OCI-LY1 (cell line): ENCODE measurements around the gene DNTT.

Source experiments
- H2AFZ ChIP-seq: fragments of 200-600 bp; sonication (generic), shearing (Covaris generic); 2 replicates; pipeline ENCODE4 v1.6.0; 2014; ENCODE audit warnings: antibody characterized with exemption, mild to moderate bottlenecking, low read length
- H3F3A ChIP-seq: fragments of 200-600 bp; sonication (generic), shearing (Covaris generic); 2 replicates; pipeline ENCODE4 v1.6.0; 2014; ENCODE audit warnings: mild to moderate bottlenecking, antibody characterized with exemption, low read length, moderate library complexity; ENCODE audit not compliant: insufficient read depth
- H3K27ac ChIP-seq: fragments of 200-600 bp; sonication (generic); 2 replicates; pipeline ENCODE4 v1.5.1; 2014; ENCODE audit warnings: low read length, mixed run types, mild to moderate bottlenecking, low read depth; ENCODE audit not compliant: poor library complexity, severe bottlenecking
- H3K27me3 ChIP-seq: fragments of 200-600 bp; sonication (generic); 2 replicates; pipeline ENCODE4 v1.6.0; 2014; ENCODE audit warnings: antibody characterized with exemption, mild to moderate bottlenecking, low read length, moderate library complexity; ENCODE audit not compliant: insufficient read depth
- H3K36me3 ChIP-seq: fragments of 200-600 bp; sonication (generic); 2 replicates; pipeline ENCODE4 v1.6.1; 2014; ENCODE audit warnings: mild to moderate bottlenecking, antibody characterized with exemption, low read length, moderate library complexity, mixed read lengths; ENCODE audit not compliant: insufficient read depth
- H3K4me1 ChIP-seq: fragments of 200-600 bp; sonication (generic); 2 replicates; pipeline ENCODE4 v1.5.1; 2014; ENCODE audit warnings: mild to moderate bottlenecking, low read length, moderate library complexity; ENCODE audit not compliant: insufficient read depth, severe bottlenecking
- H3K4me2 ChIP-seq: fragments of 200-600 bp; sonication (generic), shearing (Covaris generic); 2 replicates; pipeline ENCODE4 v1.6.1; 2014; ENCODE audit warnings: low read length
- H3K4me3 ChIP-seq: fragments of 200-600 bp; sonication (generic); 2 replicates; pipeline ENCODE4 v1.5.1; 2014; ENCODE audit warnings: low read length, low read depth, mild to moderate bottlenecking, mixed read lengths; ENCODE audit not compliant: poor library complexity, severe bottlenecking
- H3K79me2 ChIP-seq: fragments of 200-600 bp; shearing (Covaris generic); 2 replicates; pipeline ENCODE4 v1.6.1; 2016; ENCODE audit warnings: mixed run types, low read length, mixed read lengths; ENCODE audit not compliant: insufficient read depth
- H3K9ac ChIP-seq: fragments of 200-600 bp; sonication (generic), shearing (Covaris generic); 2 replicates; pipeline ENCODE4 v1.6.1; 2014; ENCODE audit warnings: mild to moderate bottlenecking, low read length, mixed read lengths
- H3K9me2 ChIP-seq: fragments of 200-600 bp; sonication (generic), shearing (Covaris generic); 2 replicates; pipeline ENCODE4 v1.6.1; 2014; ENCODE audit warnings: low read depth, mild to moderate bottlenecking, low read length, mixed read lengths
- H3K9me3 ChIP-seq: fragments of 200-600 bp; shearing (Covaris generic); 2 replicates; pipeline ENCODE4 v1.6.1; 2014; ENCODE audit warnings: low read length, mixed read lengths
- H4K20me1 ChIP-seq: fragments of 200-600 bp; sonication (generic), shearing (Covaris generic); 2 replicates; pipeline ENCODE4 v1.6.0; 2016; ENCODE audit warnings: mild to moderate bottlenecking, low read length; ENCODE audit not compliant: insufficient read depth
- EZH2 ChIP-seq: fragments of 200-600 bp; sonication (generic), shearing (Covaris generic); IDR thresholded peaks from 2 replicates; pipeline ENCODE4 v1.8.0; 2017; ENCODE audit warnings: borderline replicate concordance, mixed run types, mild to moderate bottlenecking, antibody characterized with exemption, low read length, moderate library complexity, mixed read lengths
- TF ChIP-seq, protein P1 (sequence below): fragments of 200-600 bp; sonication (generic), shearing (Covaris generic); IDR thresholded peaks from 2 replicates; pipeline ENCODE4 v1.5.1; 2017; ENCODE audit warnings: mild to moderate bottlenecking, antibody characterized with exemption, low read length, moderate library complexity, mixed read lengths

Gene DNTT

DNA sequence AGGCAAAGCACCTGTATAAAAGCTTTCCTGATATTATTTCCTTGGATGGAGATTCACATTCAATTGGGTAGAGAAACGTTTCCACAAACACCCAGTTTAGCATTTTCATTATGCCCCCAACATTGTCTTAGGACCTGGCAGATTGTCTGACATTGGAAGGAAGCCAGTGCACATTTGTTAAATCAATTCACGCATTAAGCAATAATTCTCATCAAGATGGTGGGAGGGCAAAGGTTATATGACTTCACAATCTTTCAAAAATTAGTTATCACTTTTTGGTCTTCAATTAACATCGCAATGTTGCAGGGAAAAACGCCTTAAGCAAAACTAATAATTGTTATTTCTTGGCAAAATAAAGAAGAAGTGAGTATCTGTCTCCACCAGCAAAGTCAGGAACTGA lies 38.2 kb downstream of the DNTT start:
- no peaks in the 10 kb centered on the region for H3K79me2 ChIP-seq
- no peaks in the 10 kb centered on the region for H3K9me2 ChIP-seq
- no peak overlapping the region for H3K27ac ChIP-seq
- H3K4me1 ChIP-seq: no peaks in the 10 kb centered on the region
- no peak overlapping the region for H3K9ac ChIP-seq
- H3K4me2 ChIP-seq: no peak overlapping the region
- H3K36me3 ChIP-seq: no peaks in the 10 kb centered on the region; the same call in 1 of the 2 replicates
- H3K27me3 ChIP-seq: no peaks in the 10 kb centered on the region
- no peak overlapping the region for H3K4me3 ChIP-seq
- no peaks in the 10 kb centered on the region for H3K9me3 ChIP-seq
- H4K20me1 ChIP-seq: no peaks in the 10 kb centered on the region
- H2AFZ ChIP-seq: no peak overlapping the region
- no peak for TF ChIP-seq EZH2
- TF ChIP-seq, protein P1, sequence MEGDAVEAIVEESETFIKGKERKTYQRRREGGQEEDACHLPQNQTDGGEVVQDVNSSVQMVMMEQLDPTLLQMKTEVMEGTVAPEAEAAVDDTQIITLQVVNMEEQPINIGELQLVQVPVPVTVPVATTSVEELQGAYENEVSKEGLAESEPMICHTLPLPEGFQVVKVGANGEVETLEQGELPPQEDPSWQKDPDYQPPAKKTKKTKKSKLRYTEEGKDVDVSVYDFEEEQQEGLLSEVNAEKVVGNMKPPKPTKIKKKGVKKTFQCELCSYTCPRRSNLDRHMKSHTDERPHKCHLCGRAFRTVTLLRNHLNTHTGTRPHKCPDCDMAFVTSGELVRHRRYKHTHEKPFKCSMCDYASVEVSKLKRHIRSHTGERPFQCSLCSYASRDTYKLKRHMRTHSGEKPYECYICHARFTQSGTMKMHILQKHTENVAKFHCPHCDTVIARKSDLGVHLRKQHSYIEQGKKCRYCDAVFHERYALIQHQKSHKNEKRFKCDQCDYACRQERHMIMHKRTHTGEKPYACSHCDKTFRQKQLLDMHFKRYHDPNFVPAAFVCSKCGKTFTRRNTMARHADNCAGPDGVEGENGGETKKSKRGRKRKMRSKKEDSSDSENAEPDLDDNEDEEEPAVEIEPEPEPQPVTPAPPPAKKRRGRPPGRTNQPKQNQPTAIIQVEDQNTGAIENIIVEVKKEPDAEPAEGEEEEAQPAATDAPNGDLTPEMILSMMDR: no peak
- no peaks in the 10 kb centered on the region for H3F3A ChIP-seq

DNA sequence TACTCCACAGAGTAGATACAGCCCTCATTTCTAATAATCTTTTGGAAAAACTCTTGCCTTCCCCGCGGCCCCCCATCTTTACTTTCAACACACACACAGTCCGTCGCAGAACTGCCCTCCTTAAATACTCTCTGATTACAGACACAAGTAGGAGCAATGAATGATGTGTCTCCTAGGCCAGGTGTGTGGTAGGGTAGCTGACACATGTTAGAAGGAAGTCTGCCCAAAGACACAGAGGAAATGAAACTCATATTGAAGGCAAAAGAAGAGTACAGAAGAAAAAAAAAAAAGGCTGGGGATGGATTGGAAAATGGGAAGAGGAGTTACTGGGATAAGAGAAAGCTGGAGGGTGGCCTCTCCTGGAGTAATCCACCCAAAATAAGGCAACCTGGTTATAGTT lies 39.9 kb downstream of the DNTT start:
- no peak for TF ChIP-seq EZH2
- H3K79me2 ChIP-seq: no peaks in the 10 kb centered on the region

GRCh38 chr10:96345222-96345621 lies 41.0 kb downstream of the DNTT start:
- Histone ChIP-seq H3F3A (no peaks in the 10 kb centered on the region), H3K27ac (no peak overlapping the region), H3K79me2 (no peaks in the 10 kb centered on the region), H3K36me3 (no peaks in the 10 kb centered on the region; the same call in 1 of the 2 replicates), H3K27me3 (no peaks in the 10 kb centered on the region), H4K20me1 (no peaks in the 10 kb centered on the region), H3K4me1 (no peaks in the 10 kb centered on the region), H3K9me3 (no peaks in the 10 kb centered on the region), H2AFZ (no peak overlapping the region), H3K4me2 (no peak overlapping the region), H3K4me3 (no peak overlapping the region), H3K9me2 (no peaks in the 10 kb centered on the region), H3K9ac (no peak overlapping the region)
- TF ChIP-seq, protein P1: no peak
- TF ChIP-seq EZH2: no peak

More for the DNA sequence above, 39.9 kb downstream of the DNTT start:
- Histone ChIP-seq H3K4me2 (no peak overlapping the region), H3K4me3 (no peak overlapping the region), H3K9ac (no peak overlapping the region), H3F3A (no peaks in the 10 kb centered on the region), H3K9me2 (no peaks in the 10 kb centered on the region), H3K4me1 (no peaks in the 10 kb centered on the region), H3K36me3 (no peaks in the 10 kb centered on the region; the same call in 1 of the 2 replicates), H3K27me3 (no peaks in the 10 kb centered on the region), H3K9me3 (no peaks in the 10 kb centered on the region), H2AFZ (no peak overlapping the region), H4K20me1 (no peaks in the 10 kb centered on the region), H3K27ac (no peak overlapping the region)

- no peaks in the 10 kb centered on the region for H3K9me2 ChIP-seq
- no peaks in the 10 kb centered on the region for H4K20me1 ChIP-seq
- H3K27ac ChIP-seq: no peak overlapping the region
- H3K9ac ChIP-seq: no peak overlapping the region
- no peaks in the 10 kb centered on the region for H3K9me3 ChIP-seq
- TF ChIP-seq EZH2: no peak
- TF ChIP-seq, protein P1: no peak
- H3K4me2 ChIP-seq: no peak overlapping the region
- no peaks in the 10 kb centered on the region for H3K27me3 ChIP-seq
- no peaks in the 10 kb centered on the region for H3K79me2 ChIP-seq
- H3K4me1 ChIP-seq: no peaks in the 10 kb centered on the region
- H3K4me3 ChIP-seq: no peak overlapping the region
- H2AFZ ChIP-seq: no peak overlapping the region
- H3K36me3 ChIP-seq: no peaks in the 10 kb centered on the region; the same call in 1 of the 2 replicates
- H3F3A ChIP-seq: no peaks in the 10 kb centered on the region
Observed at GRCh38 chr10:96346295-96346694, 42.1 kb downstream of the DNTT start.
